Esophagus (tissue), 2 donors: ENCODE measurements around the gene GNL3. TPM values are rescaled to one million over a fixed set of nuclear protein-coding genes. Genes with fewer than 3 reads are reported as not detected.
"Not testable (repeated sequence)": the region's sequence is repeated elsewhere in the genome, so short reads cannot be mapped to it uniquely, and the experiment has no call there.

Experiments used
- H3K27ac ChIP-seq, 2 donors: one replicate each; pipeline ENCODE4 v1.5.1; 2013; ENCODE audit warnings: low read depth in 2 of 2, mild to moderate bottlenecking in 2 of 2, inconsistent platforms in 1 of 2, low read length in 1 of 2, moderate library complexity in 1 of 2
- H3K27me3 ChIP-seq, 2 donors: one replicate each; pipeline ENCODE4 v1.6.1; 2013; ENCODE audit warnings: low read length in 2 of 2, control low read depth in 1 of 2, mild to moderate bottlenecking in 1 of 2; ENCODE audit not compliant: insufficient read depth in 2 of 2, control insufficient read depth in 1 of 2
- H3K36me3 ChIP-seq, 2 donors: one replicate each; pipeline ENCODE4 v1.6.1; 2013; ENCODE audit warnings: low read length in 1 of 2; ENCODE audit not compliant: control insufficient read depth in 2 of 2, insufficient read depth in 2 of 2
- H3K4me1 ChIP-seq, 2 donors: one replicate each; pipeline ENCODE4 v1.6.1; 2013; ENCODE audit warnings: low read length in 1 of 2; ENCODE audit not compliant: control insufficient read depth in 2 of 2, insufficient read depth in 2 of 2
- H3K4me3 ChIP-seq, 2 donors: one replicate each; pipeline ENCODE4 v1.5.1; 2013; ENCODE audit warnings: low read length in 2 of 2, mild to moderate bottlenecking in 2 of 2, low read depth in 1 of 2, moderate library complexity in 1 of 2
- H3K9me3 ChIP-seq, 2 donors: one replicate each; pipeline ENCODE4 v1.6.1; 2013; ENCODE audit warnings: mild to moderate bottlenecking in 2 of 2, low read depth in 1 of 2, low read length in 1 of 2, moderate library complexity in 1 of 2; ENCODE audit not compliant: control insufficient read depth in 2 of 2, insufficient read depth in 1 of 2
- WGBS, 2 donors: extraction: QIAGEN DNeasy Blood & Tissue Kit; methylation state at CpG; one replicate each; pipeline ENCODE4 v1.1.7; 2013; 5-methylcytosine and 5-hydroxymethylcytosine counted together
- polyA plus RNA-seq, 2 donors: library from polyadenylated mRNA; stranded (reverse); fragments of 200-250 nt; gene quantifications; one replicate each; pipeline ENCODE4 v1.2.3, GENCODE V29; 2013
- donor health status: healthy with polysubstance abuse.
- donor health status: Bipolar disorder and iron deficiency.

Gene GNL3
- polyA plus RNA-seq, 2 donors = 91.8 to 103 TPM

- Histone ChIP-seq H3K27ac (no peak overlapping the region), H3K9me3 (no peaks in the 10 kb centered on the region), H3K4me3 (no peak overlapping the region), H3K4me1 (no peaks in the 10 kb centered on the region), H3K27me3 (no peaks in the 10 kb centered on the region), H3K36me3 (peaks cover 4 to 9% of the 10 kb centered on the region in 2 donors)
- WGBS, 2 donors = 90 to 94% methylated on average over 3 of the region's 3 CpGs
These were observed 22.7 kb upstream of the GNL3 start for GRCh38 chr3:52663098-52663497.

DNA sequence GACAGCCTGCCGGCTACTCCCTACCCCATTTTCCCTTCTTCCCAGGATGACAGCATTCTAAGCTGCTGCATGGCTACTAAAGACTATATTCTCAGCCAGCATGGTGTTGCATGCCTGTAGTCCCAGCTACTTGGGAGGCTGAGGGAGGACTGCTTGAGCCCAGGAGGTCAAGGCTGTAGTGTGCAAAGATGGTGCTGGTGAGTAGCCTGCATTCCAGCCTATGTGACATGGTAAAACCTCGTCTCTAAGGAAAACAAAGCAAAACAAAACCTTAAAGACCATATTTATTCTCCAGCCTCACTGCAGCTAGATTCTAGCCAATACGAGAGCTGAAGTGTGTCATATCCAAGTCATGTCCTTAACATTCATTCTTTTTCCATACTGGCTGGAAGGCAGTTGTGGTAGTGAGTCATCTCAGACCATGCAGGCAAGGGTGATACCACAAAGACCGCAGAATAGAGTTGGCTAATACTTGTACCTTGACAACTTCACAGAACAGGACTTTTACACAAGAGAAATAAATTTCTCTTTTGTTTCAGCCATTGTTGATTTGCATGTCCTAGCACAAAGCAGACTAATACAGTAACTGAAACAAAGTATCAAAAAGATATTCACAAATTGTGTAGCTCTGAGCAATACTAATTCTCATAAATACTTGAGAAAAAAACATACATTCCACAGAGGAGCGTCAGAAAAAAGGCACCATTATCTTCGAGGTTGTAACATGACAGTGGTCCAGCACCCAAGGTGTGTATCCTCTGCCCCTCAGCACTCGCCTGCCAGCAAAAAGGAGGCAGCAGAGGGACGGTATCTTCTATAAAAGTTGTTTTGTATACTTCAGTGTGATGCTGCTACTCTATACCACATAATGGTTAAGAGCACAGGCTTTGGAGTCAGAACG is 15.0 kb upstream of the GNL3 start:
- whole genome bisulfite sequencing, 2 donors = 43 to 60% methylated on average over 9 of the region's 9 CpGs
- H3K4me3 ChIP-seq = no peak overlapping the region
- H3K36me3 ChIP-seq = peaks cover 0 to 3% of the 10 kb centered on the region in 2 donors
- peak overlapping the region; percentile 47 to 65 for H3K27ac ChIP-seq
- peaks cover 0 to 3% of the 10 kb centered on the region in 2 donors for H3K4me1 ChIP-seq
- H3K27me3 ChIP-seq = no peaks in the 10 kb centered on the region
- H3K9me3 ChIP-seq = no peaks in the 10 kb centered on the region

DNA sequence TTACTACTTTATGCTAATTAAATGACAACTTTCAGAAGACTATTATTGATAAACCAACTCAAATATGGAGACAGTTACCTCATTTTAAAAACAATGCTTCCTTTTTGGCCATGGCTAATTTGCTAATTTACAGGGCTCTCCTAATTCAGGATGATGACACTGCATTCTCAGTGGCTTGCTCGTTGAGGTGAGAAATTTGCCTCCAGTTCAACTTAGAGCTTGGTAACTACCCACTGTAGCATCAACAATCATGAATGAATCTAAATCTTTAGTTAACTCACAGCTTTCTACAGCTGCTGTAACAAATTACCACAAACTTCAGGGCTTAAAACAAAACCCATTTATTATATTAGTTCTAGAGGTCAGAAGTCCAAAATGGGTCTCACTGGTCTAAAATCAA is 14.2 kb upstream of the GNL3 start:
- Histone ChIP-seq H3K9me3 (no peaks in the 10 kb centered on the region), H3K27ac (no peak overlapping the region), H3K4me1 (peaks cover 0 to 3% of the 10 kb centered on the region in 2 donors), H3K27me3 (no peaks in the 10 kb centered on the region), H3K36me3 (peaks cover 0 to 3% of the 10 kb centered on the region in 2 donors), H3K4me3 (no peak overlapping the region)
- 55 to 64% methylated on average over 1 of the region's 1 CpG for WGBS, 2 donors

DNA sequence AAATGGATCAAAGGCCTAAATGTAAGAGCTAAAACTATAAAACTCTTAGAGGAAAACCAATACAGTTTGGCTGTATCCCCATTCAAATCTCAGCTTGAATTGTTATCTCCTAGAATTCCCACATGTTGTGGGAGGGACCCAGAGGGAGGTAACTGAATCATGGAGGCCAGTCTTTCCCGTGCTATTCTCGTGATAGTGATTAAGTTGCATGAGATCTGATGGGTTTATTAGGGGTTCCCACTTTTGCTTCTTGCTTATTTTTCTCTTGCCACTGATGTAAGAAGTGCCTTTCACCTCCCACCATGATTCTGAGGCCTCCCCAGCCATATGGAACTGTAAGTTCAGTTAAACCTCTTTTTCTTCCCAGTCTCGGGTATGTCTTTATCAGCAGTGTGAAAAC is 9.6 kb upstream of the GNL3 start:
- not testable (repeated sequence) for H3K27ac ChIP-seq, H3K9me3 ChIP-seq, H3K4me3 ChIP-seq, H3K36me3 ChIP-seq, H3K4me1 ChIP-seq, H3K27me3 ChIP-seq
- WGBS, 2 donors = 86 to 87% methylated on average over 3 of the region's 3 CpGs

DNA sequence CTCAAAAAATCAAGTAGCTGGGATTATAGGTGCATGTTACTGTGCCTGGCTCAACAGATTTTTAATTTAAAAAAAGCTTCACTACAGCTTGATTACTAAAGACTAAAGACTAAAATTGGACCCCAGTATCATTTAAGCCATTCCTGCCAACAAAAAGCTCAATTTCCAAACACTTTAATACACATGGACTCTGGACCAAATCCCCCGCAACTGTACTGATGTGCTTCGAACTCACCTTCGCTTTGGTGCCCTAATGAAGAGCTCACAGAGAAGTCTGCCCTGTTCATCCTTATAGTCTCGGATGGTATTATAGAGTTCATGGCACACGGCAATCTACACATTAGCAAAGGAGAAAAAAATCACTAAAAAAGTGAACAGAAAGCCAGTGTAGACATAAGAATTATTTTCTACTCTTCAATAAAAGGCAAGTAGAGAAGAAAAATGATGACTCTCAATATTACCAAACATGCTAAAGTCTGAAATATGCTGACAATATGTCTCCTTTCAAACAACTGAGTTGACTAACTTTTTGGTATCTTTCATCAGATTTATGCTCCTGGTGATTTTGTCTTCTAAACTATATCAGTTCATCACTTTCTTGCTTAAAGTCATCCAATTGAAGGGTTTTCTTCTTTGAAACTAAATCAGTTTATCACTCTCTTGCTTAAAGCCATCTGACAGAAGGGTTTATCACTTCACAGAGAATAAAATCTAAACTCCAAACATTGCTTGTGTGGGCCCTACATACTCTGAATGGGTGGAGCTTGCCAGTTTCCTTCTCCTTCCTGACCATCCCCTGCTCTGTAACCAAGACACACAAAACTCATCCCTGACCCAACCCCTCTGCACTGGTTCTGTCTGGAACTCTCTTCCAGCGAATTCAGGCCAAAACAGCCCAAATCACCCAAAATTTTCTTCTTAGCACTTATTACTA is 7.3 kb upstream of the GNL3 start:
- Histone ChIP-seq H3K27me3 (no peaks in the 10 kb centered on the region), H3K9me3 (no peaks in the 10 kb centered on the region), H3K4me3 (no peak overlapping the region), H3K36me3 (peaks cover 5 to 6% of the 10 kb centered on the region in 2 donors), H3K27ac (no peak overlapping the region), H3K4me1 (no peaks in the 10 kb centered on the region)
- WGBS, 2 donors = 96% methylated on average over 6 of the region's 6 CpGs

DNA sequence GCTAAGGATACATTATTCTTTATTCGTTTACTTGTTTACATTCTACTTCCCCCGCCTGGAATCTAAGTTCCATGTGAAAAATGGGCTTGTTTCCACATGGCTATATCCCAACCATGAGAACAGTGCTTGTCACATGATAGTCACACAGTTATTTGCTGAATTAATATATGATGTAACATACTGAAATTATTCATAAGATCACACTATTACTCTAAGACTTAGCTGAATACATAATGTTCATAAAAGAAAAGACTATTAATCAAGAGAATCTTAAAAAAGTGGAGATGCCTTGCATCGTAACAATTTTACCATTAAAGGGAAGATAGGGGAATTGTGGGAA is 6.7 kb upstream of the GNL3 start:
- no peaks in the 10 kb centered on the region for H3K4me1 ChIP-seq
- H3K9me3 ChIP-seq = no peaks in the 10 kb centered on the region
- no peaks in the 10 kb centered on the region for H3K27me3 ChIP-seq
- no peak overlapping the region for H3K27ac ChIP-seq
- H3K4me3 ChIP-seq = no peak overlapping the region
- peaks cover 5 to 6% of the 10 kb centered on the region in 2 donors for H3K36me3 ChIP-seq
- WGBS, 2 donors = 86 to 89% methylated on average over 3 of the region's 3 CpGs

GRCh38 chr3:52679811-52680210 is 6.0 kb upstream of the GNL3 start:
- H3K27ac ChIP-seq = no peak overlapping the region
- no peaks in the 10 kb centered on the region for H3K9me3 ChIP-seq
- peaks cover 5 to 6% of the 10 kb centered on the region in 2 donors for H3K36me3 ChIP-seq
- no peaks in the 10 kb centered on the region for H3K27me3 ChIP-seq
- H3K4me3 ChIP-seq = no peak overlapping the region
- H3K4me1 ChIP-seq = no peaks in the 10 kb centered on the region
- WGBS, 2 donors = 46 to 74% methylated on average over 1 of the region's 1 CpG

GRCh38 chr3:52681596-52681995 is 4.2 kb upstream of the GNL3 start:
- no peak overlapping the region for H3K27ac ChIP-seq
- WGBS, 2 donors = 75 to 77% methylated on average over 3 of the region's 3 CpGs
- peaks cover 5 to 6% of the 10 kb centered on the region in 2 donors for H3K36me3 ChIP-seq
- no peak overlapping the region for H3K4me3 ChIP-seq
- no peaks in the 10 kb centered on the region for H3K4me1 ChIP-seq
- no peaks in the 10 kb centered on the region for H3K27me3 ChIP-seq
- no peaks in the 10 kb centered on the region for H3K9me3 ChIP-seq

- Histone ChIP-seq H3K36me3 (peaks cover 5 to 6% of the 10 kb centered on the region in 2 donors), H3K9me3 (no peaks in the 10 kb centered on the region), H3K27ac (peak overlapping the region in 1 of 2 donors; percentile 17), H3K4me3 (no peak overlapping the region), H3K4me1 (no peaks in the 10 kb centered on the region), H3K27me3 (no peaks in the 10 kb centered on the region)
These were observed 3.8 kb upstream of the GNL3 start for GRCh38 chr3:52682016-52682415.
